PC-3 (cell line): ENCODE data around the gene SPNS3. TPM values are rescaled to one million over a fixed set of nuclear protein-coding genes. Genes with fewer than 3 reads are reported as not detected.

Experiments used
- ATAC-seq: fragments of 200-7000 bp; cut with Tn5 transposase; 2 replicates; pipeline ENCODE4 v1.9.1; 2020; ENCODE audit warnings: mild to moderate bottlenecking, moderate library complexity
- BruUV-seq: library from RNA; stranded (reverse); fragments of 400-500 nt; replicated peaks from 2 replicates; lab custom pipeline; 2021; lab: Mats Ljungman, UMichigan
- CTCF ChIA-PET: fragments of 300-600 bp; sonication (Branson Sonifier 250); formaldehyde crosslinking; loops from one replicate; lab custom pipeline; 2022; ENCODE audit warnings: antibody characterized with exemption; lab: Charles Lee
- POLR2A ChIA-PET: fragments of 300-600 bp; sonication (Branson Sonifier 250); formaldehyde crosslinking; loops from one replicate; lab custom pipeline; 2022; ENCODE audit warnings: antibody characterized with exemption; ENCODE audit not compliant: unreplicated experiment; lab: Charles Lee
- DNase-seq: peaks from one replicate; pipeline ENCODE4 v3.0.0-alpha.2; 2015
- H2AFZ ChIP-seq: fragments of 300-600 bp; sonication (generic); 2 replicates; pipeline ENCODE4 v1.6.0; 2016; ENCODE audit warnings: antibody characterized with exemption, low read length
- H3F3A ChIP-seq: fragments of 300-600 bp; sonication (generic); one replicate; pipeline ENCODE4 v1.6.0; 2017; ENCODE audit warnings: antibody characterized with exemption, low read length, control low read depth, mild to moderate bottlenecking; ENCODE audit not compliant: unreplicated experiment
- H3K27ac ChIP-seq: fragments of 300-600 bp; sonication (generic); 2 replicates; pipeline ENCODE4 v1.5.1; 2016; ENCODE audit warnings: mild to moderate bottlenecking, low read length
- H3K27me3 ChIP-seq: fragments of 300-600 bp; sonication (generic); 2 replicates; pipeline ENCODE4 v1.6.1; 2016; ENCODE audit warnings: low read length, mixed read lengths
- H3K36me3 ChIP-seq: fragments of 300-600 bp; sonication (generic); 2 replicates; pipeline ENCODE4 v1.6.1; 2016; ENCODE audit warnings: low read depth, mixed run types, low read length, mixed read lengths
- H3K4me1 ChIP-seq: fragments of 300-600 bp; sonication (generic); 2 replicates; pipeline ENCODE4 v1.5.1; 2016; ENCODE audit warnings: low read length; ENCODE audit not compliant: insufficient read depth
- H3K4me2 ChIP-seq: fragments of 300-600 bp; sonication (generic); 2 replicates; pipeline ENCODE4 v1.6.0; 2016; ENCODE audit warnings: low read length
- H3K4me3 ChIP-seq: fragments of 300-600 bp; sonication (generic); 2 replicates; pipeline ENCODE4 v1.5.1; 2016; ENCODE audit warnings: mild to moderate bottlenecking, low read length, mixed read lengths
- H3K79me2 ChIP-seq: fragments of 300-600 bp; sonication (generic); 2 replicates; pipeline ENCODE4 v1.6.1; 2017; ENCODE audit warnings: low read length, mixed read lengths
- H3K9ac ChIP-seq: fragments of 300-600 bp; sonication (generic); 2 replicates; pipeline ENCODE4 v1.6.0; 2016; ENCODE audit warnings: mild to moderate bottlenecking, low read length
- H3K9me2 ChIP-seq: fragments of 300-600 bp; sonication (generic); replicated peaks from 2 replicates; pipeline ENCODE4 v1.6.1; 2016; ENCODE audit warnings: mixed run types, low read length, mixed read lengths
- H3K9me3 ChIP-seq: fragments of 300-600 bp; sonication (generic); 2 replicates; pipeline ENCODE4 v1.6.1; 2016; ENCODE audit warnings: low read length, mixed read lengths
- H4K20me1 ChIP-seq: fragments of 300-600 bp; sonication (generic); 2 replicates; pipeline ENCODE4 v1.6.1; 2016; ENCODE audit warnings: low read length, mixed read lengths
- EZH2 ChIP-seq: fragments of 300-600 bp; sonication (generic); IDR thresholded peaks from one replicate; pipeline ENCODE4 v1.6.1; 2017; ENCODE audit warnings: antibody characterized with exemption, mild to moderate bottlenecking, low read length; ENCODE audit not compliant: unreplicated experiment
- EZH2phosphoT487 ChIP-seq: fragments of 300-600 bp; sonication (generic); IDR thresholded peaks from 2 replicates; pipeline ENCODE4 v1.6.1; 2018; ENCODE audit warnings: mild to moderate bottlenecking, antibody characterized with exemption, low read length, borderline replicate concordance
- intact Hi-C: fragments of 100-400 bp; cut with micrococcal nuclease; formaldehyde crosslinking; loops from 2 replicates; pipeline ENCODE4 v1.9.0; 2023
- total RNA-seq: library from RNA; depleted of rRNA; stranded (reverse); fragments of >200 nt; gene quantifications from 2 replicates; pipeline ENCODE4 v1.2.3, GENCODE V29; 2014
- TF ChIP-seq, protein P1 (sequence below): fragments of 300-600 bp; sonication (generic); conservative IDR thresholded peaks from 2 replicates; pipeline ENCODE4 v1.5.1; 2017; ENCODE audit warnings: antibody characterized with exemption, low read depth, mild to moderate bottlenecking, low read length

The SPNS3 gene
- total RNA-seq, 1 experiment from 2014 or later, result 0.69 TPM

DNA sequence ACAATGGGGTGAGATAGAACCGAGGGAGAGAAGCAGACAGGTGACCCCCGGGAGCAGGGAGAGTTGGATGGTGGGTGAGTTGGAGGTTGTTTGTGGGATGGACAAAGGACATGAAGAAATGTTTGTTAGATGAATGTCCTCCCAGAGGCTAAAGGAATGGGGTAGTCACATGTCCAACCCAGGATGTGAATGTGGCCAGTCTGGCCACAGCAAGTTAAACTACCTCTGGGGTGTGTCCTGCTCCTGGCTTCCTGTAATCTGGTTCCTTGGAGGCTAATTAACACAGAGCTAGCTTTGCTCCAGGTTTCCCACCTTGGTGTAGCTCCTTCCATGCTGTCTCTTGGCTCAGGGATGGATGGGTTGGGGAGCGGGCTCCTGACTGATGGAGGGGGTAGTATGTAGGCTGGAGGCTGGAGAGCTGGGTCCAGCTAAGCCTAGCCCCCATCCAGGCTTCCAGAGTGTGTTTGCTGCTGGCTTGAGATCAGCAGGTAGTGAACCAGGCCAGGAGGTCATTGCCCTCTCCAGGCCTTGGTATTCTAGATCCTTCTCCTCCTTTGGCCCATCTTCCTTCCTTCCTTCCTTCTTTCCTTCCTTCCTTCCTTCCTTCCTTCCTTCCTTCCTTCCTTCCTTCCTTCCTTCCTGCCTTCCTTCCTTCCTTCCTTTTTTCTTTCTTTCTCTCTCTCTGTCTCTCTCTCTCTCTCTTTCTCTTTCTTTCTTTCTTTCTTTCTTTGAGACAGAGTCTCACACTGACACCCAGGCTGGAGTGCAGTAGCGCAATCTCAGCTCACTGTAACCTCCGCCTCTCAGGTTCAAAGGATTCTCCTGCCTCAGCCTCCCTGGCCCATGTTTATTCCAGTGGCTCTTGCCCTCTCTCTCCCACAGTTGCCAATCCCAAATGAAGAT lies 39.3 kb upstream of the SPNS3 start:
- DNase-seq (peak; percentile 59), ATAC-seq (peak; percentile 73)
- H3K27me3 ChIP-seq, result no peaks in the 10 kb centered on the region
- BruUV-seq, result no TSS peak
- no peaks in the 10 kb centered on the region for H3K79me2 ChIP-seq
- intact Hi-C loops, result no loop called here
- H3F3A ChIP-seq, result no peaks in the 10 kb centered on the region
- peak overlapping the region; percentile 44; the same call in 1 of the 2 replicates for H3K4me2 ChIP-seq
- H4K20me1 ChIP-seq, result no peaks in the 10 kb centered on the region
- peak overlapping the region; percentile 43 for H2AFZ ChIP-seq
- ChIA-PET CTCF (no interaction called here), POLR2A (interaction anchor here (0.5 kb wide), 1 partner anchor 209 kb away, joined by 3 read pairs; no protein-coding TSS in a partner anchor)
- H3K9ac ChIP-seq, result no peak overlapping the region
- no peaks in the 10 kb centered on the region for H3K9me3 ChIP-seq
- TF ChIP-seq EZH2 (no peak), EZH2phosphoT487 (no peak)
- TF ChIP-seq, protein P1, sequence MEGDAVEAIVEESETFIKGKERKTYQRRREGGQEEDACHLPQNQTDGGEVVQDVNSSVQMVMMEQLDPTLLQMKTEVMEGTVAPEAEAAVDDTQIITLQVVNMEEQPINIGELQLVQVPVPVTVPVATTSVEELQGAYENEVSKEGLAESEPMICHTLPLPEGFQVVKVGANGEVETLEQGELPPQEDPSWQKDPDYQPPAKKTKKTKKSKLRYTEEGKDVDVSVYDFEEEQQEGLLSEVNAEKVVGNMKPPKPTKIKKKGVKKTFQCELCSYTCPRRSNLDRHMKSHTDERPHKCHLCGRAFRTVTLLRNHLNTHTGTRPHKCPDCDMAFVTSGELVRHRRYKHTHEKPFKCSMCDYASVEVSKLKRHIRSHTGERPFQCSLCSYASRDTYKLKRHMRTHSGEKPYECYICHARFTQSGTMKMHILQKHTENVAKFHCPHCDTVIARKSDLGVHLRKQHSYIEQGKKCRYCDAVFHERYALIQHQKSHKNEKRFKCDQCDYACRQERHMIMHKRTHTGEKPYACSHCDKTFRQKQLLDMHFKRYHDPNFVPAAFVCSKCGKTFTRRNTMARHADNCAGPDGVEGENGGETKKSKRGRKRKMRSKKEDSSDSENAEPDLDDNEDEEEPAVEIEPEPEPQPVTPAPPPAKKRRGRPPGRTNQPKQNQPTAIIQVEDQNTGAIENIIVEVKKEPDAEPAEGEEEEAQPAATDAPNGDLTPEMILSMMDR, result no peak
- no peaks in the 10 kb centered on the region for H3K36me3 ChIP-seq
- H3K27ac ChIP-seq, result 0 out of 2 replicates have a peak overlapping the region, but pooled peaks have one; percentile 30
- H3K4me3 ChIP-seq, result no peak overlapping the region
- no peaks in the 10 kb centered on the region for H3K9me2 ChIP-seq
- H3K4me1 ChIP-seq, result peaks cover 11% of the 10 kb centered on the region

DNA sequence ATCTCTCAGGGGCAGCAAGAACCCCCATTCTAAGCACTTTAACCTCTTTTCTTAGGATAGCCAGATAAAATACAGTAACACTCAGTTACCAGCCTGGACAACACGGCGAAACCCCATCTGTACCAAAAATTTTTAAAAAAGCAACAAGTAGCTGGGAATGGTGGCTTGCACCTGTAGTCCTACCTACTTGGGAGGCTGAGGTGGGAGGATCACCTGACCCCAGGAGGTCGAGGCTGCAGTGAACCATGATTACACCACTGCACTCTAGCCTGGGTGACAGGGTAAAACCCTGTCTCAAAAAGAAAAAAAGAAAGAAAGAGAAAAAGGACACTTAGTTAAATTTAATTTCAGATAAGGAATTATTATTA lies 38.6 kb upstream of the SPNS3 start:
- Histone ChIP-seq H3K27ac (no peak overlapping the region), H3K27me3 (no peaks in the 10 kb centered on the region), H3K4me3 (no peak overlapping the region), H4K20me1 (no peaks in the 10 kb centered on the region), H3K36me3 (no peaks in the 10 kb centered on the region), H3K9me3 (no peaks in the 10 kb centered on the region), H3K9ac (no peak overlapping the region), H3K4me1 (peaks cover 11% of the 10 kb centered on the region), H3K9me2 (no peaks in the 10 kb centered on the region), H3F3A (no peaks in the 10 kb centered on the region), H3K79me2 (no peaks in the 10 kb centered on the region), H3K4me2 (no peak overlapping the region), H2AFZ (no peak overlapping the region)
- DNase-seq (no peak), ATAC-seq (no peak)
- no TSS peak for BruUV-seq
- POLR2A ChIA-PET, result no interaction called here
- TF ChIP-seq, protein P1, result no peak
- no peak for TF ChIP-seq EZH2phosphoT487
- no peak for TF ChIP-seq EZH2
- intact Hi-C loops, result no loop called here
- CTCF ChIA-PET, result no interaction called here

DNA sequence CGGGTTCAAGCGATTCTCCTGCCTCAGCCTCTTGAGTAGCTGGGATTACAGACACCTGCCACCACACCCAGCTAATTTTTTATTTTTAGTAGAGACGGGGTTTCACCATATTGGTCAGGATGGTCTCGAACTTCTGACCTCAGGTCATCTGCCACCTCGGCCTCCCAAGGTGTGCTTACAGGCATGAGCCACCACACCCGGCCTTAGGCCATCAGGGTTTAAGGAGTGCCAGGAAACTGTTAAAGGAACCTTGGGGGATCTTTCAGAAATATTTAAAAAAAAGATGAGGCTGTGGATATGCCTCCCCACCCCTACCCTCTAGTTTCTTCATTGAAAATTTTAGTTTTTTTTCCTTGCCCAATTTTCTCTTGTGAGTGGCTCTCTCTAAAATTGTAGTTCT lies 35.9 kb upstream of the SPNS3 start:
- CTCF ChIA-PET, result no interaction called here
- Histone ChIP-seq H3K9me3 (no peaks in the 10 kb centered on the region), H3K27ac (no peak overlapping the region), H2AFZ (no peak overlapping the region), H3K4me2 (no peak overlapping the region), H3F3A (no peaks in the 10 kb centered on the region), H3K79me2 (no peaks in the 10 kb centered on the region), H4K20me1 (no peaks in the 10 kb centered on the region), H3K9me2 (no peaks in the 10 kb centered on the region), H3K36me3 (no peaks in the 10 kb centered on the region), H3K27me3 (no peaks in the 10 kb centered on the region), H3K9ac (no peak overlapping the region), H3K4me3 (no peak overlapping the region), H3K4me1 (peaks cover 11% of the 10 kb centered on the region)
- DNase-seq (no peak), ATAC-seq (no peak)
- intact Hi-C loops, result no loop called here
- TF ChIP-seq EZH2 (no peak), EZH2phosphoT487 (no peak)
- TF ChIP-seq, protein P1, result no peak
- POLR2A ChIA-PET, result no interaction called here
- no TSS peak for BruUV-seq
